ENCODE results near the gene ADAM10.

ADAM10 gene

DNA sequence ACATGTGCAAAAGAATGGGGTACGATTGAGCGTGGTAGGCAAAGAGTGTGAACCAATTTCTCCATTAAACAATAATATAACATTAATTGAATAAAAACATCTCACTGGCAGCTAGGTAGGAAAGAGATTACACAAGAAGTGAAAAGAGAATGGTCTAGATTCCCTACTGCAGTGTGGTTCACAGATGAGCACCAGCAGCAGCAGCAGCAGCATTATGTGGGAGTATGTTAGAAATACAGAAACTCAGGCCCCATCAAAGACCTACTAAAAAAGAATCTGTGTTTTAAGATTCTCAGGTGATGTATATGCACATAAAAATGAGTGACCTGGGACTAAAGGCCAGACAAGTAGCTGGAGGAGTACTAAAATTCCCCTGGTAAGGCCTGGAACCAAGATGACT, 118.2 kb downstream of the ADAM10 start (continued):
- TF ChIP-seq, protein P1, sequence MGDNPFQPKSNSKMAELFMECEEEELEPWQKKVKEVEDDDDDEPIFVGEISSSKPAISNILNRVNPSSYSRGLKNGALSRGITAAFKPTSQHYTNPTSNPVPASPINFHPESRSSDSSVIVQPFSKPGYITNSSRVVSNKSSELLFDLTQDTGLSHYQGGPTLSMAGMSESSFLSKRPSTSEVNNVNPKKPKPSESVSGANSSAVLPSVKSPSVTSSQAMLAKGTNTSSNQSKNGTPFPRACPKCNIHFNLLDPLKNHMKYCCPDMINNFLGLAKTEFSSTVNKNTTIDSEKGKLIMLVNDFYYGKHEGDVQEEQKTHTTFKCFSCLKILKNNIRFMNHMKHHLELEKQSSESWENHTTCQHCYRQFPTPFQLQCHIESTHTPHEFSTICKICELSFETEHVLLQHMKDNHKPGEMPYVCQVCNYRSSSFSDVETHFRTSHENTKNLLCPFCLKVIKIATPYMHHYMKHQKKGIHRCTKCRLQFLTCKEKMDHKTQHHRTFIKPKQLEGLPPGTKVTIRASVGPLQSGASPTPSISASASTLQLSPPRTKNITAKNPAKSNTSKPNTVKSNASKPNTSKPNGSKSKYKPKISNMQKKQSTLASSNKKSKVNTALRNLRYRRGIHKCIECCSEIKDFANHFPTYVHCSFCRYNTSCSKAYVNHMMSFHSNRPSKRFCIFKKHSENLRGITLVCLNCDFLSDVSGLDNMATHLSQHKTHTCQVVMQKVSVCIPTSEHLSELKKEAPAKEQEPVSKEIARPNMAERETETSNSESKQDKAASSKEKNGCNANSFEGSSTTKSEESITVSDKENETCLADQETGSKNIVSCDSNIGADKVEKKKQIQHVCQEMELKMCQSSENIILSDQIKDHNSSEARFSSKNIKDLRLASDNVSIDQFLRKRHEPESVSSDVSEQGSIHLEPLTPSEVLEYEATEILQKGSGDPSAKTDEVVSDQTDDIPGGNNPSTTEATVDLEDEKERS (tag by site-specific recombination; IDR thresholded peaks at IDR 0.05): no peak
- TF ChIP-seq ZNF18 (tag by site-specific recombination; IDR thresholded peaks at IDR 0.05) (no peak), ZSCAN30 (tag by site-specific recombination; IDR thresholded peaks at IDR 0.05) (no peak), ZNF155 (tag by site-specific recombination; IDR thresholded peaks at IDR 0.05) (no peak)

DNA sequence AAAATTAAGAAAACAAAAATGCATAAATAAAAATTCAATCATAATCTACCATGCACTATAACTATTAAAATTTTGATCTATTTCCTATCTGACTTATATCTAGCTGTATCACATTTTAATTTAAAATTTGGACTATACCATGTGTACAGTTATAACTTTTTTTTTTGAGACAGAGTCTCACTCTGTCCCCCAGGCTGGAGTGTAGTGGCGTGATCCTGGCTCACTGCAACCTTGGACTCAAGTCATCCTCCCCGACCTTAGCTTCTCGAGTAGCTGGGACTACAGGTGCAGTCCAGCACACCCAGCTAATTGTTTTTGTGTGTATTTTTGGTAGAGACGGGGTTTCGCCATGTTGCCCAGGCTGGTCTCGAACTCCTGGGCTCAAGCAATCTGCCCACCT, 119.9 kb downstream of the ADAM10 start:
- Histone ChIP-seq H3K9me3 (ENCODE audit: control insufficient read depth, insufficient read depth, low read depth, low read length) (no peaks in the 10 kb centered on the region), H3K4me1 (ENCODE audit: control insufficient read depth, insufficient read depth, low read length) (no peaks in the 10 kb centered on the region), H3K27ac (ENCODE audit: extremely low read depth, low read depth, low read length) (no peak overlapping the region), H3K36me3 (ENCODE audit: control insufficient read depth in 2 of 2, insufficient read depth in 1 of 2, low read length in 2 of 2) (peaks cover 0 to 18% of the 10 kb centered on the region in 2 experiments; a peak in 1 of 3 replicates), H3K4me3 (ENCODE audit: low read depth, low read length) (no peak overlapping the region)
- POLR2A ChIA-PET: no interaction called here
- CTCF ChIA-PET: no interaction called here
- TF ChIP-seq SCRT1 (tag by site-specific recombination; IDR thresholded peaks at IDR 0.05; ENCODE audit: borderline replicate concordance) (no peak), OVOL3 (tag by site-specific recombination; IDR thresholded peaks at IDR 0.05) (no peak), PRDM10 (tag by site-specific recombination; IDR thresholded peaks at IDR 0.05) (0 out of 2 replicates have a peak, but pooled peaks have one; percentile 26)
- TF ChIP-seq, protein P2, sequence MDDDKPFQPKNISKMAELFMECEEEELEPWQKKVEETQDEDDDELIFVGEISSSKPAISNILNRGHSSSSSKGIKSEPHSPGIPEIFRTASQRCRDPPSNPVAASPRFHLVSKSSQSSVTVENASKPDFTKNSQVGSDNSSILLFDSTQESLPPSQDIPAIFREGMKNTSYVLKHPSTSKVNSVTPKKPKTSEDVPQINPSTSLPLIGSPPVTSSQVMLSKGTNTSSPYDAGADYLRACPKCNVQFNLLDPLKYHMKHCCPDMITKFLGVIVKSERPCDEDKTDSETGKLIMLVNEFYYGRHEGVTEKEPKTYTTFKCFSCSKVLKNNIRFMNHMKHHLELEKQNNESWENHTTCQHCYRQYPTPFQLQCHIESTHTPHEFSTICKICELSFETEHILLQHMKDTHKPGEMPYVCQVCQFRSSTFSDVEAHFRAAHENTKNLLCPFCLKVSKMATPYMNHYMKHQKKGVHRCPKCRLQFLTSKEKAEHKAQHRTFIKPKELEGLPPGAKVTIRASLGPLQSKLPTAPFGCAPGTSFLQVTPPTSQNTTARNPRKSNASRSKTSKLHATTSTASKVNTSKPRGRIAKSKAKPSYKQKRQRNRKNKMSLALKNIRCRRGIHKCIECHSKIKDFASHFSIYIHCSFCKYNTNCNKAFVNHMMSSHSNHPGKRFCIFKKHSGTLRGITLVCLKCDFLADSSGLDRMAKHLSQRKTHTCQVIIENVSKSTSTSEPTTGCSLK (tag by site-specific recombination; IDR thresholded peaks at IDR 0.05): no peak
- TF ChIP-seq, protein P3, sequence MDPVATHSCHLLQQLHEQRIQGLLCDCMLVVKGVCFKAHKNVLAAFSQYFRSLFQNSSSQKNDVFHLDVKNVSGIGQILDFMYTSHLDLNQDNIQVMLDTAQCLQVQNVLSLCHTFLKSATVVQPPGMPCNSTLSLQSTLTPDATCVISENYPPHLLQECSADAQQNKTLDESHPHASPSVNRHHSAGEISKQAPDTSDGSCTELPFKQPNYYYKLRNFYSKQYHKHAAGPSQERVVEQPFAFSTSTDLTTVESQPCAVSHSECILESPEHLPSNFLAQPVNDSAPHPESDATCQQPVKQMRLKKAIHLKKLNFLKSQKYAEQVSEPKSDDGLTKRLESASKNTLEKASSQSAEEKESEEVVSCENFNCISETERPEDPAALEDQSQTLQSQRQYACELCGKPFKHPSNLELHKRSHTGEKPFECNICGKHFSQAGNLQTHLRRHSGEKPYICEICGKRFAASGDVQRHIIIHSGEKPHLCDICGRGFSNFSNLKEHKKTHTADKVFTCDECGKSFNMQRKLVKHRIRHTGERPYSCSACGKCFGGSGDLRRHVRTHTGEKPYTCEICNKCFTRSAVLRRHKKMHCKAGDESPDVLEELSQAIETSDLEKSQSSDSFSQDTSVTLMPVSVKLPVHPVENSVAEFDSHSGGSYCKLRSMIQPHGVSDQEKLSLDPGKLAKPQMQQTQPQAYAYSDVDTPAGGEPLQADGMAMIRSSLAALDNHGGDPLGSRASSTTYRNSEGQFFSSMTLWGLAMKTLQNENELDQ (tag by site-specific recombination; IDR thresholded peaks at IDR 0.05; ENCODE audit: low read depth): no peak

Data from HEK293 (cell line).